Measurements from ENCODE around the gene CLMN. TPM values are rescaled to one million over a fixed set of nuclear protein-coding genes. Genes with fewer than 3 reads are reported as not detected.

CLMN gene
- total and polyA plus RNA-seq, 2 donors (not counting 1 experiment from before 2014, with no cell fraction given), result 9.6 to 51.5 TPM

- Histone ChIP-seq H2AFZ (ENCODE audit: insufficient read depth, low read depth, low read length, poor library complexity, severe bottlenecking) (no peak overlapping the region), H3K79me2 (ENCODE audit: control insufficient read depth, insufficient read depth, low read length) (peaks cover 30% of the 10 kb centered on the region), H3K4me3 (ENCODE audit: control extremely low read depth in 1 of 5, extremely low read depth in 1 of 5, insufficient read depth in 1 of 5, low read depth in 2 of 5, low read length in 4 of 5) (no peak overlapping the region), H3K27me3 (replicated peaks in 1 of 4; ENCODE audit: control extremely low read depth in 1 of 4, control insufficient read depth in 3 of 4, insufficient read depth in 4 of 4, low read length in 3 of 4) (no peaks in the 10 kb centered on the region), H3K4me2 (replicated peaks; ENCODE audit: low read depth, low read length, poor library complexity, severe bottlenecking) (no peak overlapping the region), H3K36me3 (replicated peaks in 1 of 2; ENCODE audit: control extremely low read depth in 1 of 2, control insufficient read depth in 1 of 2, extremely low read depth in 1 of 2, insufficient read depth in 2 of 2, low read length in 1 of 2) (no peaks in the 10 kb centered on the region), H4K20me1 (ENCODE audit: control insufficient read depth, insufficient read depth, low read length, poor library complexity, severe bottlenecking) (peaks cover 13% of the 10 kb centered on the region), H3K9ac (ENCODE audit: low read length) (no peak overlapping the region), H3K9me3 (ENCODE audit: control extremely low read depth in 1 of 3, control insufficient read depth in 2 of 3, insufficient read depth in 1 of 3, low read length in 2 of 3) (no peaks in the 10 kb centered on the region), H3K4me1 (ENCODE audit: control insufficient read depth in 2 of 2, insufficient read depth in 2 of 2, low read length in 2 of 2) (peaks cover 13 to 28% of the 10 kb centered on the region in 2 donors), H3K27ac (ENCODE audit: low read length in 2 of 2) (no peak overlapping the region)
- TF ChIP-seq CTCF (IDR thresholded peaks at IDR 0.05) (no peak), EZH2 (IDR thresholded peaks at IDR 0.05; ENCODE audit: borderline replicate concordance, insufficient read depth, low read depth, low read length, poor library complexity, severe bottlenecking) (no peak)
- 100% methylated on average over 2 of the region's 6 CpGs for WGBS (ENCODE audit: insufficient coverage)
- Mint-ChIP-seq H3K27me3 (no peaks in the 10 kb centered on the region), H3K9me3 (ENCODE audit: insufficient read depth) (no peaks in the 10 kb centered on the region), H3K4me1 (peaks cover 48% of the 10 kb centered on the region), H3K27ac (no peak overlapping the region), H3K4me3 (no peak overlapping the region)
- CTCF ChIA-PET, result no interaction called here
- intact Hi-C loops (cut with micrococcal nuclease), result loop anchor here (10.0 kb wide), 1 partner anchor 50 kb away; no protein-coding TSS in a partner anchor
- POLR2A ChIA-PET, result interaction anchor here (1.1 kb wide), 1 partner anchor 13 kb away, joined by 3 read pairs; no protein-coding TSS in a partner anchor
- DNase-seq (no peak), ATAC-seq (ENCODE audit: low read depth) (no peak)
These were observed 5.1 kb downstream of the CLMN start for GRCh38 chr14:95314609-95315008.

GRCh38 chr14:95313707-95314106, 6.0 kb downstream of the CLMN start:
- CTCF ChIA-PET, result no interaction called here
- WGBS (ENCODE audit: insufficient coverage), result 59% methylated on average over 5 of the region's 5 CpGs

More at GRCh38 chr14:95313707-95314106, 6.0 kb downstream of the CLMN start:
- no peak for DNase-seq
- H3K27ac ChIP-seq (ENCODE audit: low read length in 2 of 2), result no peak overlapping the region
- H3K4me3 Mint-ChIP-seq, result no peak overlapping the region
- POLR2A ChIA-PET, result no interaction called here
- H3K4me1 Mint-ChIP-seq, result peaks cover 42% of the 10 kb centered on the region
- no peaks in the 10 kb centered on the region for H3K9me3 Mint-ChIP-seq (ENCODE audit: insufficient read depth)
- peaks cover 10 to 23% of the 10 kb centered on the region in 2 donors for H3K4me1 ChIP-seq (ENCODE audit: control insufficient read depth in 2 of 2, insufficient read depth in 2 of 2, low read length in 2 of 2)
- no peak for TF ChIP-seq CTCF (IDR thresholded peaks at IDR 0.05)
- TF ChIP-seq EZH2 (IDR thresholded peaks at IDR 0.05; ENCODE audit: borderline replicate concordance, insufficient read depth, low read depth, low read length, poor library complexity, severe bottlenecking), result no peak
- H3K9me3 ChIP-seq (ENCODE audit: control extremely low read depth in 1 of 3, control insufficient read depth in 2 of 3, insufficient read depth in 1 of 3, low read length in 2 of 3), result no peaks in the 10 kb centered on the region
- H3K4me2 ChIP-seq (replicated peaks; ENCODE audit: low read depth, low read length, poor library complexity, severe bottlenecking), result no peak overlapping the region
- H3K36me3 ChIP-seq (replicated peaks in 1 of 2; ENCODE audit: control extremely low read depth in 1 of 2, control insufficient read depth in 1 of 2, extremely low read depth in 1 of 2, insufficient read depth in 2 of 2, low read length in 1 of 2), result no peaks in the 10 kb centered on the region
- H3K27me3 Mint-ChIP-seq, result no peaks in the 10 kb centered on the region
- H3K9ac ChIP-seq (ENCODE audit: low read length), result no peak overlapping the region
- no peak for ATAC-seq (ENCODE audit: low read depth)
- intact Hi-C loops (cut with micrococcal nuclease), result loop anchor here (10.0 kb wide), 1 partner anchor 51 kb away; no protein-coding TSS in a partner anchor
- peaks cover 16% of the 10 kb centered on the region for H4K20me1 ChIP-seq (ENCODE audit: control insufficient read depth, insufficient read depth, low read length, poor library complexity, severe bottlenecking)
- H3K27ac Mint-ChIP-seq, result no peak overlapping the region
- H3K27me3 ChIP-seq (replicated peaks in 1 of 4; ENCODE audit: control extremely low read depth in 1 of 4, control insufficient read depth in 3 of 4, insufficient read depth in 4 of 4, low read length in 3 of 4), result no peaks in the 10 kb centered on the region
- no peak overlapping the region for H2AFZ ChIP-seq (ENCODE audit: insufficient read depth, low read depth, low read length, poor library complexity, severe bottlenecking)
- no peak overlapping the region for H3K4me3 ChIP-seq (ENCODE audit: control extremely low read depth in 1 of 5, extremely low read depth in 1 of 5, insufficient read depth in 1 of 5, low read depth in 2 of 5, low read length in 4 of 5)
- H3K79me2 ChIP-seq (ENCODE audit: control insufficient read depth, insufficient read depth, low read length), result peaks cover 35% of the 10 kb centered on the region
